ENCODE data around the gene FOXD4. TPM values are rescaled to one million over a fixed set of nuclear protein-coding genes. Genes with fewer than 3 reads are reported as not detected.
A peak's percentile ranks its signal among the peaks of the same experiment; 100 is the strongest.
"Not testable (repeated sequence)": the region's sequence is repeated elsewhere in the genome, so short reads cannot be mapped to it uniquely, and the experiment has no call there.

Gene FOXD4
- under 1 TPM in 1 of 2 donors, not detected in 1; 0.99 TPM for total RNA-seq

GRCh38 chr9:117995-118467 is at the start of gene FOXD4:
Gene FOXD4, minus strand, starts transcription at chr9:118417. Its CDS starts 298 bp downstream, at chr9:118119.
- Histone ChIP-seq H3K4me1 (peaks cover 21% of the 10 kb centered on the region), H3K27me3 (peaks cover 0 to 12% of the 10 kb centered on the region in 2 donors)
- H3K4me3 ChIP-seq; H3K9me3 ChIP-seq; ATAC-seq; H3K27ac ChIP-seq; intact Hi-C loops (cut with DNase I); DNase-seq; H3K36me3 ChIP-seq (replicated peaks in 1 of 2; ENCODE audit: insufficient read depth in 1 of 2, low read depth in 2 of 2): not testable (repeated sequence)
- WGBS, 2 donors, result 29 to 39% methylated on average over 22 to 24 of the region's 30 CpGs

DNA sequence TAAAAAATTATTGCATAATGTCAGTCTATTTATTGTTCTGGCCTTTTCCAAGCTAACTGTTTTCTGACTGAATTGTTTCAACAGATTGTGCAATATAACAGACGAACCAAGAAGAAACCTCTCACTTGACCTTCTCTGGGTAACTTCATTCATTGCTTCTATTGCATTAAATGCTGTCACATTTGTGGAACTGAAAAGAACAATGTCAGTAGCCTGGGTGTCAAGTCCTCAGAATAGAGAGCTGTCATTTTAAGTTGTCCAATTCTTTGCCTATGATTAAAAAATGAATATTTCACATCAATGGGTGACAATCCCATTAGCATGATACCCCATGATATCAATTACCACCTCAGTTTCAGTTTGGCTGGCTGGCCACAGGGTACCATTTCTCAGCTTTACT is 41.7 kb upstream of the FOXD4 start:
- H3K9me3 ChIP-seq; H3K27ac ChIP-seq; H3K27me3 ChIP-seq; ATAC-seq; H3K4me1 ChIP-seq; H3K4me3 ChIP-seq; H3K36me3 ChIP-seq (replicated peaks in 1 of 2; ENCODE audit: insufficient read depth in 1 of 2, low read depth in 2 of 2); DNase-seq; intact Hi-C loops (cut with DNase I): not testable (repeated sequence)
- WGBS, 2 donors, result 29 to 43% methylated on average over 1 of the region's 1 CpG

DNA sequence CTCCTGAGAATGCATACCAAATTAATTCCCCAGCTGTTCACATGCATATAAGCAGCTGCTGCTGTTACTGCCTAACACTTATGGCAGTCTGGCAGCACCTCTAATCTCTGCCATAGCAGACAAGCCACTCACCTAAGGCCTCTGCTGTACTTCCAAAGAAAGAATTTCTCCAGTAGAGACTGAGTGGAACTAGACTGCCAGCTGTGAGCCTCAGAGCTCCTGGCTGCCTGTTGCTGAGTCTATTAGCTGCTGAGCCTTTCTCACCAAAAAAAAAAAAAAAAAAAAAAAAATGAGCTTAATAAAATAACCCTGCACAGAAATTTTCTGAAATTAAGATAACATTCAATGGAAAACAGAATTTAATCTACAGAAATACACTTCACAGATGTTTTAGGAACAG is 33.0 kb upstream of the FOXD4 start:
- H3K4me1 ChIP-seq; ATAC-seq; H3K27ac ChIP-seq; DNase-seq; H3K9me3 ChIP-seq; H3K4me3 ChIP-seq; H3K36me3 ChIP-seq (replicated peaks in 1 of 2; ENCODE audit: insufficient read depth in 1 of 2, low read depth in 2 of 2); H3K27me3 ChIP-seq; intact Hi-C loops (cut with DNase I): not testable (repeated sequence)

GRCh38 chr9:139880-140279 is 21.7 kb upstream of the FOXD4 start:
- H3K36me3 ChIP-seq (replicated peaks in 1 of 2; ENCODE audit: insufficient read depth in 1 of 2, low read depth in 2 of 2); H3K4me3 ChIP-seq; H3K27ac ChIP-seq; H3K27me3 ChIP-seq; H3K9me3 ChIP-seq; H3K4me1 ChIP-seq; intact Hi-C loops (cut with DNase I); DNase-seq; ATAC-seq: not testable (repeated sequence)
- WGBS, 2 donors, result 92 to 97% methylated on average over 4 to 17 of the region's 17 CpGs

- H3K36me3 ChIP-seq (replicated peaks in 1 of 2; ENCODE audit: insufficient read depth in 1 of 2, low read depth in 2 of 2); H3K27ac ChIP-seq; ATAC-seq; DNase-seq; H3K4me3 ChIP-seq; H3K9me3 ChIP-seq; intact Hi-C loops (cut with DNase I): not testable (repeated sequence)
- 5 to 12% methylated on average over 23 to 42 of the region's 71 CpGs for WGBS, 2 donors
- H3K27me3 ChIP-seq, result peaks cover 0 to 12% of the 10 kb centered on the region in 2 donors
- peaks cover 21% of the 10 kb centered on the region for H3K4me1 ChIP-seq
Measured at GRCh38 chr9:117144-117994, 848 bp downstream of the FOXD4 start.

DNA sequence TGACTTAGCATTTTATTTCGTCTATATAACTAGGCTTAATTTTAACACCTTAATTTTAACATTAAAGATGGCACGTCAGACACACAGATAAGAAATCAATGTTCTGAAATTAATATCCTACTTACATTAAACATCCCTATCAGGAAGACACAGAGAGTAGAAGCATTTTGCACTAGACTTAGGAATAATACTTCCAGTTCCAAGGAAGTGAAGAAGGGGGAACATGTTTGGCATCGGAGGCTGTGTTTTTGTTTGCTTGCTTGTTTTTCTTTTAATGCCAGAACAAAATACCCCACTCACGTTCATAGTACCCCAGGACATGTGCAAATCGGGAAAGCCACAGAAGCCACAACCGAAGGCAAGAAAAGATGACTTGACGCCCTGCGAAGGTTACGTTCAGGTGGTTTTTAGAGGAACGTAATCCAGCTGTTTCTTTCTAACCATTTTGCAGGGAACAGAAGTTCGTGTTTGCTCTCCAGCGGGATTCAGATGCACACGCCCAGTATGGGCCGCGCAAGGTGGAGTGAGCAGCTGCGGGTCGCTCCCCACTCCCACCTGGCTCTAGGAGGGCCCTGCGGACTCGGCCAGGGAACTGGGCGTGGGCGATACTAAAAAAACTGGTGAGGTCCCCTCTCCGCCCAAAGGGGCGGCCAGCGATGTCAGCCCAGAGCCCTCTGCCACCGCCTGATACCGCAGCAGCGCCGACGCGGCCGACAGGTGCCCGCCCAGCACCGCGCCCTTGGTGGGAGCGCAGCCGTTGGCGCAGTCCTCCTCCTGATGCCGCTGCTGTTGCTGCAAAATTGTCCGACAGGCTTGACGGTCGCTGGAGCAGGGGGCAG is 1.8 kb downstream of the FOXD4 start:
- ATAC-seq; H3K36me3 ChIP-seq (replicated peaks in 1 of 2; ENCODE audit: insufficient read depth in 1 of 2, low read depth in 2 of 2); H3K27ac ChIP-seq; intact Hi-C loops (cut with DNase I); DNase-seq; H3K9me3 ChIP-seq; H3K4me3 ChIP-seq: not testable (repeated sequence)
- H3K4me1 ChIP-seq, result peaks cover 21% of the 10 kb centered on the region
- 14 to 29% methylated on average over 10 to 40 of the region's 41 CpGs for WGBS, 2 donors
- H3K27me3 ChIP-seq, result peaks cover 0 to 12% of the 10 kb centered on the region in 2 donors

GRCh38 chr9:115118-115451 is 3.1 kb downstream of the FOXD4 start:
- intact Hi-C loops (cut with DNase I); H3K9me3 ChIP-seq; ATAC-seq; H3K4me3 ChIP-seq; H3K36me3 ChIP-seq (replicated peaks in 1 of 2; ENCODE audit: insufficient read depth in 1 of 2, low read depth in 2 of 2); DNase-seq; H3K27ac ChIP-seq: not testable (repeated sequence)
- WGBS, 2 donors, result 13 to 20% methylated on average over 9 to 11 of the region's 11 CpGs
- Histone ChIP-seq H3K27me3 (peaks cover 0 to 12% of the 10 kb centered on the region in 2 donors), H3K4me1 (peaks cover 21% of the 10 kb centered on the region)

DNA sequence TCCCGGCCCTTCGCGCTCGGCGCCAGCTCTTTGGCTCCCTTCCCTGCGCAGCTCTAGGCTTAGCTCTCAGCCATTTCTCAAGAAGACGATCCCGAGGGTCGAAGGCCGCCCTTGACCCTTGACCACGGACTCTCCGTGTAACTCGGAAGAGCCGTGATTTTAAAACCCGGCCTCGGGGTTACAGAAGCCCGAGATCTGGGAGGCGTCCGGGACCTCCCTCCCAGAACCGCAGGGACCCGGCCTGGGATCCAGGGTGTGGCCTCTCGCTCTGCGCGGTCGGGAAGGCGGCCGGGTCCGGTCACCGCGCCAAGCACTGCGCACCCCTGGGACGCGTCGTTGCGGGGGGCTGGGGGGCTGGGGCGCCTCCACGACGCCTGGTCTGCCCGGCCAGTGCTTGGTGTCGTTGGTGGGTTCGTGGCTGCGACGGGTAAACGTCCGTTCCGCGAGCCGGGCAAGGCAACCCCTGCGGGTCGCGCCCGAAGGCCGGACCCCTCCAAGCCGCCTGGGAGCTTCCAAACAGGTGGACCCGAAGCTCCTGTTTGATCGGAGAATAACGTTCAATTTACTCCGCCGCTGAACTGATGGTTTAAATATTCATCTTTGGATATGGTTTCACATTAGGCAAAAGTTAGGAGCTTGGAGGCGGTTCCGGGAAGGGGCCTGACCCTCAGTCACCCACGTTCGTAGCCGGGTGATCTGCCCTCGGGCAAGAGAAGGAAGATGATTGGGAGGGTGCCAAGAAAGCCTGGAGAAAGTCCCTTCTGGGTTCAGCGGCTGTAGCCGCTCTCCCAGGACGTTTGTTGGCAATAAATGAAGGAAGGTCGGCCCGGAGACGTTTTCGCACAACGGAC is 3.7 kb downstream of the FOXD4 start:
- intact Hi-C loops (cut with DNase I); H3K4me3 ChIP-seq; H3K36me3 ChIP-seq (replicated peaks in 1 of 2; ENCODE audit: insufficient read depth in 1 of 2, low read depth in 2 of 2); H3K27ac ChIP-seq; H3K9me3 ChIP-seq; ATAC-seq: not testable (repeated sequence)
- Histone ChIP-seq H3K4me1 (peaks cover 21% of the 10 kb centered on the region), H3K27me3 (peaks cover 0 to 12% of the 10 kb centered on the region in 2 donors)
- 3 to 8% methylated on average over 20 to 71 of the region's 73 CpGs for WGBS, 2 donors
- DNase-seq, result peak in 1 of 4 donors; percentile 17

- H3K27ac ChIP-seq; intact Hi-C loops (cut with DNase I); H3K4me3 ChIP-seq; H3K9me3 ChIP-seq; H3K36me3 ChIP-seq (replicated peaks in 1 of 2; ENCODE audit: insufficient read depth in 1 of 2, low read depth in 2 of 2): not testable (repeated sequence)
- DNase-seq, result peak in 1 of 4 donors; percentile 17
- Histone ChIP-seq H3K27me3 (peaks cover 0 to 12% of the 10 kb centered on the region in 2 donors), H3K4me1 (peaks cover 21% of the 10 kb centered on the region)
- peak; percentile 30 for ATAC-seq
- WGBS, 2 donors, result 1% methylated on average over 104 of the region's 111 CpGs; no CpG with 5 or more reads in 1 of the 2 donors
Measured at GRCh38 chr9:113468-114266, 4.5 kb downstream of the FOXD4 start.

Measured in body of pancreas (tissue), 4 donors.